Measurements from ENCODE around the gene TRIM32.

DNA sequence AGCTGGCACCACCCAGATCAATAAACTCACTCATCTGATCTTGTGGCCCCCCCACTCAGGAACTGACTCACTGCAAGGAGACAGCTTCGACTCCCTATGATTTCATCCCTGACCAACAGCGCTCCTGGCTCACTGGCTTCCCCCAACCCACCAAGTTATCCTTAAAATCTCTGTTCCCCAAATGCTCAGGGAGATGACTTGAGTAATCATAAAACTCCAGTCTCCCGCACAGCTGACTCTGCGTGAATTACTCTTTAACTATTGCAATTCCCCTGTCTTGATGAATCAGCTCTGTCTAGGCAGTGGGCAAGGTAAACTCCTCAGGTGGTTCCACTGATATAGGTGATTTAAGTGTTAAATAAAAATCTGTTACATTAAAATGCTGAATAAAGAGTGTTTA lies 1.9 kb upstream of the TRIM32 start:
- TF ChIP-seq, protein P1, sequence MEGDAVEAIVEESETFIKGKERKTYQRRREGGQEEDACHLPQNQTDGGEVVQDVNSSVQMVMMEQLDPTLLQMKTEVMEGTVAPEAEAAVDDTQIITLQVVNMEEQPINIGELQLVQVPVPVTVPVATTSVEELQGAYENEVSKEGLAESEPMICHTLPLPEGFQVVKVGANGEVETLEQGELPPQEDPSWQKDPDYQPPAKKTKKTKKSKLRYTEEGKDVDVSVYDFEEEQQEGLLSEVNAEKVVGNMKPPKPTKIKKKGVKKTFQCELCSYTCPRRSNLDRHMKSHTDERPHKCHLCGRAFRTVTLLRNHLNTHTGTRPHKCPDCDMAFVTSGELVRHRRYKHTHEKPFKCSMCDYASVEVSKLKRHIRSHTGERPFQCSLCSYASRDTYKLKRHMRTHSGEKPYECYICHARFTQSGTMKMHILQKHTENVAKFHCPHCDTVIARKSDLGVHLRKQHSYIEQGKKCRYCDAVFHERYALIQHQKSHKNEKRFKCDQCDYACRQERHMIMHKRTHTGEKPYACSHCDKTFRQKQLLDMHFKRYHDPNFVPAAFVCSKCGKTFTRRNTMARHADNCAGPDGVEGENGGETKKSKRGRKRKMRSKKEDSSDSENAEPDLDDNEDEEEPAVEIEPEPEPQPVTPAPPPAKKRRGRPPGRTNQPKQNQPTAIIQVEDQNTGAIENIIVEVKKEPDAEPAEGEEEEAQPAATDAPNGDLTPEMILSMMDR (IDR thresholded peaks at IDR 0.05) = no peak
- no peak for TF ChIP-seq POLR2A (IDR thresholded peaks at IDR 0.05)
